Esophagus muscularis mucosa (tissue), 4 donors: ENCODE results near the gene PRKAR1A. TPM values are rescaled to one million over a fixed set of nuclear protein-coding genes. Genes with fewer than 3 reads are reported as not detected.

Experiments used
- DNase-seq: peaks from one replicate; pipeline ENCODE4 v3.0.0-alpha.2; 2017; ENCODE audit errors: extremely low spot score
- H3K27ac ChIP-seq, 4 donors: fragments of 200-600 bp; sonication (generic); replicated peaks in 1 of 4; 1 replicate in 3 of 4; 2 replicates in 1 of 4; pipeline ENCODE4 v1.5.1; 2016 to 2019; ENCODE audit warnings: mild to moderate bottlenecking in 1 of 4
- H3K27me3 ChIP-seq, 4 donors: fragments of 200-600 bp; sonication (generic); one replicate each; pipeline versions ENCODE4 v1.5.1 to v1.6.0; 2016 to 2019
- H3K36me3 ChIP-seq, 4 donors: fragments of 200-600 bp; sonication (generic); one replicate each; pipeline ENCODE4 v1.5.1; 2016 to 2019
- H3K4me1 ChIP-seq, 4 donors: fragments of 200-600 bp; sonication (generic); one replicate each; pipeline ENCODE4 v1.5.1; 2016 to 2019
- H3K4me3 ChIP-seq, 4 donors: fragments of 200-600 bp; sonication (generic); 1 replicate in 2 of 4; 2 replicates in 2 of 4; pipeline ENCODE4 v1.5.1; 2016 to 2019; ENCODE audit warnings: mild to moderate bottlenecking in 4 of 4, moderate library complexity in 1 of 4
- H3K9me3 ChIP-seq, 4 donors: fragments of 200-600 bp; sonication (generic); 1 replicate in 3 of 4; 2 replicates in 1 of 4; pipeline ENCODE4 v1.5.1; 2016 to 2019
- CTCF ChIP-seq, 3 experiments: fragments of 200-600 bp in 2 of 3; fragments of 450-650 bp in 1 of 3; sonication (generic) in 2 of 3; IDR thresholded peaks; one replicate each; pipeline ENCODE4 v1.5.1; 2017 to 2019; ENCODE audit warnings: antibody characterized with exemption in 3 of 3, mild to moderate bottlenecking in 2 of 3, moderate library complexity in 1 of 3
- EP300 ChIP-seq: sonication (generic); formaldehyde crosslinking; IDR thresholded peaks from one replicate; pipeline ENCODE4 v1.6.1; 2017; ENCODE audit warnings: antibody characterized with exemption
- POLR2A ChIP-seq: fragments of 450-650 bp; IDR thresholded peaks from one replicate; pipeline ENCODE4 v1.6.1; 2017; ENCODE audit warnings: antibody characterized with exemption, moderate library complexity, mild to moderate bottlenecking, low read depth
- POLR2AphosphoS5 ChIP-seq, 2 donors: sonication (generic); formaldehyde crosslinking; IDR thresholded peaks; one replicate each; pipeline ENCODE4 v1.6.1; 2017; ENCODE audit warnings: antibody characterized with exemption in 2 of 2
- WGBS: methylation state at CpG from one replicate; pipeline ENCODE4 v1.1.5; 2018; 5-methylcytosine and 5-hydroxymethylcytosine counted together
- intact Hi-C: fragments of 100-400 bp; cut with DNase I; formaldehyde crosslinking; loops from one replicate; pipeline ENCODE4 v1.15.1; 2023
- total RNA-seq, 4 donors: library from RNA; depleted of rRNA; stranded (reverse); fragments of >200 nt; gene quantifications; one replicate each; pipeline versions ENCODE4 v1.1.0 to v1.2.1, GENCODE V29; 2016

The PRKAR1A gene
- total RNA-seq, 4 donors from 2014 or later = 179 to 311 (median 219) TPM

- intact Hi-C loops = no loop called here
- Histone ChIP-seq H3K36me3 (peaks cover 22 to 51% (median 48%) of the 10 kb centered on the region in 4 donors), H3K9me3 (no peaks in the 10 kb centered on the region), H3K27me3 (no peaks in the 10 kb centered on the region), H3K4me1 (peaks cover 0 to 11% (median 2%) of the 10 kb centered on the region in 4 donors), H3K4me3 (no peak overlapping the region), H3K27ac (no peak overlapping the region)
- TF ChIP-seq CTCF (IDR thresholded peaks at IDR 0.05) (no peak), POLR2A (no peak), POLR2AphosphoS5 (IDR thresholded peaks at IDR 0.05) (no peak), EP300 (no peak)
- whole genome bisulfite sequencing = 92% methylated on average over 8 of the region's 8 CpGs
- DNase-seq = no peak
Measured at GRCh38 chr17:68540981-68541380, 28.8 kb downstream of the PRKAR1A start.

- TF ChIP-seq EP300 (no peak), POLR2A (no peak), POLR2AphosphoS5 (IDR thresholded peaks at IDR 0.05) (no peak), CTCF (IDR thresholded peaks at IDR 0.05) (no peak)
- H3K27me3 ChIP-seq = no peaks in the 10 kb centered on the region
- peaks cover 0 to 11% (median 0%) of the 10 kb centered on the region in 4 donors for H3K4me1 ChIP-seq
- H3K27ac ChIP-seq = no peak overlapping the region
- no peak for DNase-seq
- no peak overlapping the region for H3K4me3 ChIP-seq
- H3K9me3 ChIP-seq = no peaks in the 10 kb centered on the region
- peaks cover 22 to 45% (median 43%) of the 10 kb centered on the region in 4 donors for H3K36me3 ChIP-seq
- 91% methylated on average over 5 of the region's 6 CpGs for WGBS
- intact Hi-C loops = no loop called here
Measured at GRCh38 chr17:68541816-68542215, 29.6 kb downstream of the PRKAR1A start.

GRCh38 chr17:68542698-68543463, 30.7 kb downstream of the PRKAR1A start:
- Histone ChIP-seq H3K27me3 (no peaks in the 10 kb centered on the region), H3K4me1 (peaks cover 0 to 11% (median 0%) of the 10 kb centered on the region in 4 donors), H3K9me3 (no peaks in the 10 kb centered on the region), H3K4me3 (no peak overlapping the region), H3K27ac (no peak overlapping the region), H3K36me3 (peaks cover 13 to 34% (median 32%) of the 10 kb centered on the region in 4 donors)
- intact Hi-C loops = no loop called here
- 93% methylated on average over 13 of the region's 13 CpGs for WGBS
- TF ChIP-seq CTCF (IDR thresholded peaks at IDR 0.05) = no peak
- TF ChIP-seq POLR2A = no peak
- no peak for TF ChIP-seq POLR2AphosphoS5 (IDR thresholded peaks at IDR 0.05)
- TF ChIP-seq EP300 = no peak
- DNase-seq = no peak

GRCh38 chr17:68544111-68544915, 32.1 kb downstream of the PRKAR1A start:
- Histone ChIP-seq H3K36me3 (peaks cover 8 to 22% (median 18%) of the 10 kb centered on the region in 4 donors), H3K27me3 (no peaks in the 10 kb centered on the region), H3K4me3 (no peak overlapping the region), H3K27ac (no peak overlapping the region), H3K4me1 (peaks cover 0 to 11% (median 0%) of the 10 kb centered on the region in 4 donors), H3K9me3 (no peaks in the 10 kb centered on the region)
- 70% methylated on average over 12 of the region's 12 CpGs for WGBS
- intact Hi-C loops = no loop called here
- TF ChIP-seq EP300 = no peak
- no peak for TF ChIP-seq POLR2A
- TF ChIP-seq POLR2AphosphoS5 (IDR thresholded peaks at IDR 0.05) = no peak
- no peak for TF ChIP-seq CTCF (IDR thresholded peaks at IDR 0.05)
- DNase-seq = no peak
